Astrocyte (in vitro differentiated cells and primary cell): ENCODE data around the gene TSPAN14. TPM values are rescaled to one million over a fixed set of nuclear protein-coding genes. Genes with fewer than 3 reads are reported as not detected.
A peak's percentile ranks its signal among the peaks of the same experiment; 100 is the strongest.

Experiments
- DNase-seq: peaks from one replicate; pipeline ENCODE4 v3.0.0-alpha.2; 2010; ENCODE audit warnings: low read depth
- FAIRE-seq: peaks from 2 replicates; lab custom pipeline; 2011; peaks lifted over from hg19 to GRCh38; lab: Jason Lieb, UNC
- H2AFZ ChIP-seq: 2 replicates; pipeline ENCODE4 v1.6.0; 2012; ENCODE audit warnings: low read depth, low read length, inconsistent platforms
- H3K27ac ChIP-seq: 2 replicates; pipeline ENCODE4 v1.5.1; 2011; ENCODE audit warnings: low read depth, low read length, inconsistent platforms
- H3K27me3 ChIP-seq: 2 replicates; pipeline ENCODE4 v1.6.0; 2011; ENCODE audit warnings: low read length, inconsistent platforms; ENCODE audit not compliant: insufficient read depth
- H3K36me3 ChIP-seq: 2 replicates; pipeline ENCODE4 v1.5.1; 2011; ENCODE audit warnings: low read length, inconsistent platforms; ENCODE audit not compliant: insufficient read depth
- H3K4me1 ChIP-seq: 2 replicates; pipeline ENCODE4 v1.5.1; 2011; ENCODE audit warnings: low read length, inconsistent platforms; ENCODE audit not compliant: insufficient read depth
- H3K4me2 ChIP-seq: 2 replicates; pipeline ENCODE4 v1.6.0; 2012; ENCODE audit warnings: low read length, inconsistent platforms
- H3K4me3 ChIP-seq: 2 replicates; pipeline ENCODE4 v1.5.1; 2011; ENCODE audit warnings: low read depth, mild to moderate bottlenecking, low read length, inconsistent platforms; ENCODE audit not compliant: insufficient read depth
- H3K79me2 ChIP-seq: 2 replicates; pipeline ENCODE4 v1.6.0; 2012; ENCODE audit warnings: mild to moderate bottlenecking, low read length, inconsistent platforms; ENCODE audit not compliant: insufficient read depth
- H3K9ac ChIP-seq: 2 replicates; pipeline ENCODE4 v1.6.0; 2012; ENCODE audit warnings: mild to moderate bottlenecking, low read length, inconsistent platforms
- H3K9me3 ChIP-seq: 2 replicates; pipeline ENCODE4 v1.5.1; 2012; ENCODE audit warnings: low read depth, mild to moderate bottlenecking, low read length, inconsistent platforms; ENCODE audit not compliant: insufficient read depth
- H4K20me1 ChIP-seq: 2 replicates; pipeline ENCODE4 v1.6.0; 2012; ENCODE audit warnings: low read length, inconsistent platforms; ENCODE audit not compliant: insufficient read depth
- H3K27ac Mint-ChIP-seq: one replicate; pipeline ENCODE4 v1.8.0; 2021; ENCODE audit warnings: mild to moderate bottlenecking, mixed read lengths; ENCODE audit not compliant: unreplicated experiment
- H3K27me3 Mint-ChIP-seq: one replicate; pipeline ENCODE4 v1.8.0; 2021; ENCODE audit warnings: low read depth, mixed read lengths; ENCODE audit not compliant: unreplicated experiment
- H3K36me3 Mint-ChIP-seq: one replicate; pipeline ENCODE4 v1.8.0; 2021; ENCODE audit warnings: low read depth, mixed read lengths; ENCODE audit not compliant: unreplicated experiment
- H3K4me1 Mint-ChIP-seq: one replicate; pipeline ENCODE4 v1.8.0; 2021; ENCODE audit warnings: low read depth, mixed read lengths; ENCODE audit not compliant: unreplicated experiment
- H3K4me3 Mint-ChIP-seq: one replicate; pipeline ENCODE4 v1.8.0; 2021; ENCODE audit warnings: mild to moderate bottlenecking, moderate library complexity, mixed read lengths; ENCODE audit not compliant: unreplicated experiment
- H3K9me3 Mint-ChIP-seq: one replicate; pipeline ENCODE4 v1.8.0; 2021; ENCODE audit warnings: mild to moderate bottlenecking, mixed read lengths; ENCODE audit not compliant: unreplicated experiment
- CTCF ChIP-seq: IDR thresholded peaks from 2 replicates; pipeline ENCODE4 v1.5.1; 2011; ENCODE audit warnings: low read depth, mild to moderate bottlenecking, inconsistent platforms, low read length, moderate library complexity; ENCODE audit not compliant: insufficient read depth
- EZH2 ChIP-seq: IDR thresholded peaks from 2 replicates; pipeline ENCODE4 v1.6.1; 2012; ENCODE audit warnings: mild to moderate bottlenecking, low read length, inconsistent platforms; ENCODE audit not compliant: insufficient read depth
- total RNA-seq: library from RNA; stranded (reverse); gene quantifications from 2 replicates; pipeline ENCODE4 v1.2.1, GENCODE V29; 2021

Gene TSPAN14
- total RNA-seq, 1 donor from 2014 or later = 140 TPM

GRCh38 chr10:80498078-80498832, 44.1 kb downstream of the TSPAN14 start:
- Mint-ChIP-seq H3K27me3 (no peaks in the 10 kb centered on the region), H3K9me3 (no peaks in the 10 kb centered on the region), H3K4me3 (no peak overlapping the region), H3K36me3 (peaks cover 20% of the 10 kb centered on the region), H3K4me1 (peaks cover 67% of the 10 kb centered on the region), H3K27ac (peak overlapping the region; percentile 98)
- no peak for DNase-seq
- peak overlapping the region; percentile 26 for H2AFZ ChIP-seq
- peaks cover 69% of the 10 kb centered on the region for H3K4me1 ChIP-seq
- H3K9me3 ChIP-seq = no peaks in the 10 kb centered on the region
- H3K79me2 ChIP-seq = peaks cover 96% of the 10 kb centered on the region
- no peak for FAIRE-seq
- peak overlapping the region; percentile 68 for H3K9ac ChIP-seq
- no peak for TF ChIP-seq EZH2
- peak overlapping the region; percentile 74 for H3K27ac ChIP-seq
- no peaks in the 10 kb centered on the region for H3K27me3 ChIP-seq
- no peak overlapping the region for H3K4me3 ChIP-seq
- peaks cover 2% of the 10 kb centered on the region for H3K36me3 ChIP-seq
- H3K4me2 ChIP-seq = peak overlapping the region; percentile 59
- peaks cover 37% of the 10 kb centered on the region for H4K20me1 ChIP-seq

GRCh38 chr10:80498833-80499741, 45.0 kb downstream of the TSPAN14 start:
- peak overlapping the region; percentile 59 for H3K4me2 ChIP-seq
- H3K4me1 ChIP-seq = peaks cover 67% of the 10 kb centered on the region
- H3K36me3 ChIP-seq = peaks cover 2% of the 10 kb centered on the region
- peak overlapping the region; percentile 26 for H2AFZ ChIP-seq
- no peaks in the 10 kb centered on the region for H3K9me3 ChIP-seq
- H3K27me3 ChIP-seq = no peaks in the 10 kb centered on the region
- Mint-ChIP-seq H3K4me3 (no peak overlapping the region), H3K4me1 (peaks cover 66% of the 10 kb centered on the region), H3K27me3 (no peaks in the 10 kb centered on the region), H3K27ac (peak overlapping the region; percentile 98), H3K36me3 (peaks cover 19% of the 10 kb centered on the region), H3K9me3 (no peaks in the 10 kb centered on the region)
- H3K4me3 ChIP-seq = no peak overlapping the region
- no peak for FAIRE-seq
- peak overlapping the region; percentile 68 for H3K9ac ChIP-seq
- H3K79me2 ChIP-seq = peaks cover 97% of the 10 kb centered on the region
- DNase-seq = peak; percentile 95
- peak overlapping the region; percentile 74 for H3K27ac ChIP-seq
- H4K20me1 ChIP-seq = peaks cover 32% of the 10 kb centered on the region
- no peak for TF ChIP-seq CTCF
- no peak for TF ChIP-seq EZH2

GRCh38 chr10:80500572-80501380, 46.7 kb downstream of the TSPAN14 start:
- peaks cover 19% of the 10 kb centered on the region for H3K36me3 Mint-ChIP-seq
- TF ChIP-seq EZH2 (no peak), CTCF (no peak)
- Histone ChIP-seq H3K79me2 (peaks cover 91% of the 10 kb centered on the region), H3K27ac (peak overlapping the region; percentile 60), H3K4me3 (no peak overlapping the region), H3K36me3 (peaks cover under 1% of the 10 kb centered on the region), H3K9me3 (no peaks in the 10 kb centered on the region), H2AFZ (no peak overlapping the region), H3K4me1 (peaks cover 83% of the 10 kb centered on the region), H3K9ac (peak overlapping the region; percentile 39), H3K27me3 (no peaks in the 10 kb centered on the region), H4K20me1 (peaks cover 20% of the 10 kb centered on the region), H3K4me2 (peak overlapping the region; percentile 5)
- H3K4me3 Mint-ChIP-seq = no peak overlapping the region
- peak overlapping the region; percentile 90 for H3K27ac Mint-ChIP-seq
- FAIRE-seq = no peak
- DNase-seq = no peak
- H3K4me1 Mint-ChIP-seq = peaks cover 77% of the 10 kb centered on the region
- H3K9me3 Mint-ChIP-seq = no peaks in the 10 kb centered on the region
- H3K27me3 Mint-ChIP-seq = no peaks in the 10 kb centered on the region
